Left colon (tissue), 2 donors: ENCODE measurements around the gene DACT1. TPM values are rescaled to one million over a fixed set of nuclear protein-coding genes. Genes with fewer than 3 reads are reported as not detected.

Source experiments
- ATAC-seq: fragments of 200-7000 bp; cut with Tn5 transposase; one replicate; pipeline ENCODE4 v1.9.1; 2020; ENCODE audit warnings: mild to moderate bottlenecking, moderate library complexity
- DNase-seq, 2 donors: peaks; one replicate each; pipeline ENCODE4 v3.0.0-alpha.2; 2020
- intact Hi-C, 2 donors: fragments of 100-400 bp; cut with DNase I in 1 of 2; cut with micrococcal nuclease in 1 of 2; formaldehyde crosslinking; loops; one replicate each; pipeline versions ENCODE4 v1.11.2 to v1.14.0; 2022; cut with DNase I, micrococcal nuclease
- total RNA-seq, 2 donors: library from RNA; stranded (reverse); fragmentation: NEBNext Ultra II Directional; extraction: Animal tissue kit (Norgen Biotek cat#: 25700); gene quantifications; one replicate each; pipeline ENCODE4 v1.2.1, GENCODE V29; 2021
- donor health status: DM: no; HTN: no; CAD: no.
- donor health status: DM: yes; HTN: yes; CAD: no.

DACT1 gene
- total RNA-seq, 2 donors from 2014 or later: 1.3 to 3.8 TPM

DNA sequence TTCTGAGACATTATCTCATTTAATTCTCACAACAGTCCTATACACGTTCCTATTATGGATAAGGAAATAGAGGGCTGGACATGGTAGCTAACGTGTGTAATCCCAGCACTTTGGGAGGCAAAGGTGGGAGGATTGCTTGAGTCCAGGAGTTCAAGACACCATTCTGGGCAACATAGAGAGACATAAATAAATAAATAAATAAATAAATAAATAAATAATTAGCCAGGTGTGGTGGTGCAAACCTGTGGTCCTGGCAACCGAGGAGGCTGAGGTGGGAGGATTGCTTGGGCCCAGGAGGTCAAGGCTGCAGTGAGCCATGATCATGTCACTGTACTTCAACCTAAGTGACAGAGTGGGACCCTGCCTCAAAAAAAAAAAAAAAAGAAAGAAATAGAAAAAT, 22.6 kb downstream of the DACT1 start:
- DNase-seq (no peak), ATAC-seq (no peak)
- intact Hi-C loops: no loop called here

DNA sequence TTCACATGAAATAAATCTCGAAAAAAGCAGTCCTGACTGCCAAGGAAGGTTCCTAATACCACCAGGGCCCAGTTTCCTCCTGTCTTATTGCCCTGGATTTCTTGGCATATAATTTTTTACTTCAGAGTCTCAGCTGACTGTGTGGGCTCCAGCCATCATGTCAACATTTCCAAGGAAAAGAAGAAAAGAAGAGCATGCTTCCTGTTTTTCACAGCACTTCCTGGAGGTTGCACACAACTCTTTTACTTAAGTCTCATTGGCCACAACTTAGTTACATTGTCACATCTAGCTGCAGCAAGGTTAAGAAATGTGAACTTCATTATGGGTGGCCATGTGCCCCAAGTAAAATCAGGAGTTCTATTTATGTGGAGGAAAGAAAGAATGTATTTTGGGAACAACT, 24.3 kb downstream of the DACT1 start:
- DNase-seq: no peak
- intact Hi-C loops: no loop called here
- ATAC-seq: no peak

DNA sequence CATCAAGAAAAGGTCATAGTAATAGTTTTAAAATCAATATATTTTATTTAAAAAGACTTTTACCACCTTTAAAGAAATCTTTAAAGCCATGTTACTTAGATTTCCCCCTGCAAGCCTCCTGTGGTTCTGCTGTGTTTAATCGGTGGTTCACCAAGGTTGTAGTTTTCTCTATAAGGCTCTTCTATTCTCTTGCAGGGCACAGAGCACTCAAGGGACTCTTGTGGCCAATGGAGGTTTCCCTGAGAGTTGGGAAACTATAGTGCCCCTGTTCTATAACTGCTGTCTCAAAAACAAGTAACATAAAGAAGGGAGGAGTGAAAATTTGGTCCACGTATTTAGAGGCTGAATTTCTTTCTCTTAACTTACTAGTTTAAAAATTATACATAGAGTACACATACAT, 25.0 kb downstream of the DACT1 start:
- ATAC-seq (no peak), DNase-seq (no peak)
- intact Hi-C loops: no loop called here

DNA sequence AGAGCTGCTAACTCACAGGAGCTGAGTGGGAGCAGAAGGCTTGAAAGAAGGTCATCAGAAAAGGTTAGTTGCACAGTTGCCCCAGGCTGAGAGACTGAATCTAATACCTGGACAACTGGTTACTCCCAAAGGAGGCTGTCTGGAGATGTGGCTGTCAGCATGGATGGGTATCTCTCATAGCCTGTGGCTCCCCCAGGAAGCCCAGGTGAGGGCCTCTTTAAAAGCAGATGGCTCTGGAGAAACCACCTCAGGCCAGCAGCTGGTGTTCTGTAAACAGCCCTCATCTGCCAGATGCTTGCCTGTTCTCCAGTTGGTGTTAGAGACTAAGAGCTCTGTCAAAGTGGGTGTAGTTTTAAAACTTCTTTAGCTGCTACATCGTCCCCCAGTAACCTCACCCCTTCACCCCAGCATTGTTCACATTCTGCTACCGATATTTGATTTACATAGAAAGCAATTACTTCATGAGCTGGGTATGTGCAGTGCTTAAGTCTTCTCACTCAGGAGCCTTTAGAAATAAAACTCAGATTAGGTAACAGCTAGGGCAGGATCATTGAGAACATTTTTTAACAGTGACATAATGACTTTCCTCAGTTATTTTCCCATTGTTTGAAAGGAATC, 25.8 kb downstream of the DACT1 start:
- DNase-seq: peak in 1 of 2 donors; percentile 25
- intact Hi-C loops: no loop called here
- peak; percentile 63 for ATAC-seq

DNA sequence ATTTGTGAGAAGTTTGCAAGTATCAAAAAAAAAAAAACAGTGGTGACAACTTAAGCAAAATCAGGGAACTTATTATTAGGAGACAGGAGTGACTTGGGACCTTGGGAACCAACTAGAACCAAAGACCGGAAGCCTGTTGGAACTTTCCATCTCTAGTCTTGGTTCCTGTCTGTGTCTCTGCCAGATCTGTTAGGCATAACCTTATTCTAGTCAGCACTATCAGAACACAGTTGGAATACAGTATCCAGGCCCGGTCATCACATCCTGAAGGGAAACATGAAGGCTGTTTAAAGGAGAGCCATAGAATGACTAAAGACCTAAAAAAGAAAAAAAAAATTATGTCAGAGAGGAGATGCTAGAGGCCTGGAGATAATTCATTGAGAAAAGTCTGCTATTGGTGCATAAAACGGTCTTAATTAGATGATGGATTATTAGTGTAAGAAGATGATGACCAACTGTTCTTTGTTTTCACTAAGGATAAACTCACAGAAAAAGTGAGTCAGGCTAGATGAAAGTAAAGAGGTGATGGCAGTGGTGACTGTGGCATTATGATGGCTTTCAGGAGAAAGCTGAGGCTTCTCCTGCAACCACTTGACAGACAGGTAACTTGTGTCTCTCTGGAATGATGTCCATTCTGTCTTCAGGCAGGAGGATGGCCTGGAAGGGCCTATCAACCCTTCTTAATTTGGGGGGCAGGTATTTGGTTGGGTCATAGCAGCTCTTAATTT, 28.2 kb downstream of the DACT1 start:
- DNase-seq: no peak
- intact Hi-C loops: no loop called here
- ATAC-seq: no peak

DNA sequence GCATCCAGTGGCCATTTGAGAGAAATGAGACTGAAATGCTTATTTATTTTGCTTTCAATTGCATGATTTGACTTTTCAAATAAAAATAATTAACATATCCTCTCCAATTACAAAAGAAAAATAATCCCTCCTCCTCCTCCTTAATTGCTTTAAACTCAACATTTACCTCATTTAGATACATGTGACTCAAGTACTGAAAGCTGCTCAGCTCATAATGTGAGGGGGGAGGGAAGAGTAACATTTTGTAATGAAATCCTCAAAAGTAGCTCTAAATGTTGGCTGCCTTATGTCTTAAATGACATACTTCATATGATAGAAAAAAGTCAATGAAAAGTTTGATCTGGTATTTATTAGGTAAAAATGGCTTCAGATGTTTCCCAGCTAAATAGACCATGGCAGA, 29.0 kb downstream of the DACT1 start:
- intact Hi-C loops: no loop called here
- DNase-seq: no peak
- no peak for ATAC-seq

DNA sequence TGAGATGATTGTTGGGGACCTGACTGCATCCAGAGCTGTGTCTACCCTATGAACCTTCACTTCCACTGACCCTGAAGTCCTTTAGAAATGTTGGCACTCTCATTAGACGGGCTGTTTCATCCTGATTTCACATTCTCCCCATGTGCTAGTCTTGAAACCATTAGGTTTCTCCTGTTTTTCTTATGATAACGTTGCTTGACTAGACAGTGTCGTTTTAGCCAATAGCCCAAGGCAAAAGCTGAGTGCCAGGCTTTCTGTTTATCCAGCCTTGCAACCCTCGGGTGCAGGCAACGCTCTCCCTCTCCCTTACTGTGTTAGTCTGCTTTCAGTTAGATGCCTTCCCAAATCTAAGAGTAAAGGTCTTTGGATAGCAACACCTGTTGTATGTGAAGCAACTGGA, 30.1 kb downstream of the DACT1 start:
- DNase-seq: no peak
- intact Hi-C loops: no loop called here
- no peak for ATAC-seq

DNA sequence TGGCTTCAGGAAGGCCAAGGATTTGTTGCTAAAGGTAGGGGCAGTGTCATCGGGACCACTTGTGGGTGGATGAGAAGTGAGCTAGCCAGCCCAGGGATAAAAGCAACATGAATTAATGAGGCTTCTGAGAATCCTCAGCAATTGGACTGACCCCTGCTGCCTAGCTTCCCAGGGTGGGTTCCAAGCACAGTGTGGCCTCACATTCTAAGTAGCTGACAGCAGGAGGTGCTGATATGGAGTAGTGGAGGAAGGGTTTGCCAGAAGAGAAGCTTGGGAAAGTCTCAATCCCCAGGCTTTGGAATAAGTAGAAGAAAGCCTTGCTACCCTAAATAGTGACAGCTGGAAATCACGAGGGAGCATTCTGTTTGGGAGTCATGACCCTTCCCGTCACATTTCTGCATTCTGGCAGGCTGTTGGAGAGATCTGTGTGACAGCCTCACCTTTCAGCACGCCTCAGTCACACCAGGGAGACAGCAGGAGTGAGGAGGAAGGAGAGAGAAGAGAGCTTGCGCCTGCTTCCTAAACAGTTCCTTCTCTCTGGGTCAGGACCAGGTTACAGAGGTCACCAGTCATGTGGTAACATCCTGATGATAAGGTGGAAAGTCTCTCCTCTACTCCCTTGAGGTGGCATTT, 31.2 kb downstream of the DACT1 start:
- DNase-seq (no peak), ATAC-seq (no peak)
- intact Hi-C loops: no loop called here

DNA sequence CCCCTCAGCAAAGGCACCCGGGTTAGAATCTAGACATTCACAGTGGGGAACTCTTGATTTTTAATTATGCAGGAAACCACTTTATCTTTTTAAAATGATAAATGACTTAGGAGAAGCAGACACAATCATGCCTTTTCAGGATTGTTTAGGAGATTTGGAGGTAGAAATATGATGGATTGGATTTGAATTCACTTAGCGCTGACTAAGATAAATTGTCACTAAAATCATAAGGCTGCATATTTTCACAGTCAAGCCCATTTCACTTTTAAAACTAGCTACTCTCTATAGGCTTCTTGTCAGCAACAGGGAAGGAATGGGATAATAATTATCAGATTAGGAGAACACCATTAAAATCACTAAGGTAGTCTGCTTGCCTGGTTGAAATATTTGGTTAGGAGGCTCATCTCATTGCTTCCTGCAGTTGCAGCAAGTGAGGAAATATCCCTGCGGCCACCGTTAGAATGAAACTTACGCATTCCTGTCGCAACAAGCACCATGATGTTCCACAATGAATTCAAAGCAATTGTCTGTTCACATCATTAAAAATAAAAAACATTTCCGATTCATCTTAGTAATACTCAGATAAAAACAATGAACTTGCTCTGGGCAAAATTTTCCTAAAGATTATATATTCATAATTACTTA, 31.9 kb downstream of the DACT1 start:
- ATAC-seq: no peak
- DNase-seq: no peak
- intact Hi-C loops: no loop called here

DNA sequence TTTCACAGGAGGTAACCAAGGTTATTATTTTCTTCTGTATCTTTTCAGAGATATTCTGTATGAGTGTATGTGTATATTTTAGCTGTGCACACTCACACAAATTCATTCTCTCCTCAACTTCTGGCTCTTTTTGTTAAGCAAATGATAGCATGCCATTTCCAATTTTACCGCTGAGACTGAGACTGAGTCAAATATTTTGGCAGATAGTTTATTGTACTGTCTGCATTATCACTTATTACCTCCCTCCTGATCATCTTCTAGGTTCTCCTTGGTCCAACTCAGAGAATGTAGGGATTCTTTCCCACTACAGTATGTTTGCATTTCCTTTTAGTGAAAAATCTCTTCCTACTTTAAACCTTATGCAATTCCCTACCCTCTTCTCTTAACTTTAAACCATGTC, 33.3 kb downstream of the DACT1 start:
- no peak for DNase-seq
- intact Hi-C loops: no loop called here
- ATAC-seq: no peak

DNA sequence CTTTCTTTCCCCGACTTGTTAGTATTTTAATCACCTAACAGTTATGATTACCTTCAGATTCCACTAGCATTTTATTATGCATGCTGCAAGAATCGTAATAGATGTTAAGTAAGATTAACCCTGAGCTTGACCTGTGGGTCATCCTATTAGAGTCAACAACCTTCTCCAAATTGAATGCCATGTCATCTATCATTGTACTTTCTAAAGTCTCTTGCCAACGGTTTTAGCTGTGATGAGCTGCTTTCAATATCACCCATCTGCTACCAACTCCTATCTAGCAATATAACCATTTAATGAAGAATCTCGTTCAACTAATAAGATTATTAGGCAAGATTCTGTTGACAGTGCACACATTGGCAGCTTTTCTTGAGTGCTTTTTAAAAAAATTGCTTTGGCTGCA, 33.7 kb downstream of the DACT1 start:
- ATAC-seq (no peak), DNase-seq (no peak)
- intact Hi-C loops: no loop called here

DNA sequence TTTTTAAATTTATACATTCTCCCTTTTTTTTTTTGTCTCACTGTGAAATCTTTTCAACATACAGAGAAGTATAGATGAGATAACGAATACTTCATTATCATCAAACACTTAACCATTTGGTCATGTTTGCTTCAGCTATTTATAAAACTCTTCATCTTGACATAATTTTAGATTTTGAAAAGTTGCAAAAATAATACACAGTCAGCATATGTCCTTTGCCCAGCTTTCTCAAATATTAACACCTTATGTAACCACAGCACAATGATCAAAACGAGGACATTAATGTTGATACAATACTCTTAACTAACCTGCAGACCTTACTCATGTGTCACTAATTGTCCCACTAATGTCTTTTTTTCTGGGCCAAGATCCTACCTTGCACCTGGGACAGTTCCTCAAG, 36.0 kb downstream of the DACT1 start:
- no peak for ATAC-seq
- intact Hi-C loops: no loop called here
- DNase-seq: no peak

DNA sequence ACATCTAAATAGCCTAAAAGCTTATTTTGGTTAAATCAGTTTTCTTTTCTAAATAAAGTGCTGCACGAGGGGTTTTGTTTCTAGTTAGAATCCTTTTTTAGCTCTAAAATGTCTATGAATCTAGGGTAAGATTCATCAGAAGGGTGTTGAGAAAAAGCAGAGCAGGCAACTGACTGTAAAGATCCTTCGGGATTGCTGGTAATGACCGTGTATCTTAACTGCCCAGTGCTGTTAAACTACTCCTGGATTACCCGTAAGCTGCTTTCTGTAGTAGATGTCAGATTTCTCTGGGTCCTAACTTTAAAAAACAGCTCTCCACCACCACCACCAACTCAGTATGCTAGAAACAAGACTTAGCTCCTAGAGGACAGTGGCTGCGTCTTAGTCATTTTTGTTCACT, 39.2 kb downstream of the DACT1 start:
- DNase-seq (no peak), ATAC-seq (no peak)
- intact Hi-C loops: no loop called here

DNA sequence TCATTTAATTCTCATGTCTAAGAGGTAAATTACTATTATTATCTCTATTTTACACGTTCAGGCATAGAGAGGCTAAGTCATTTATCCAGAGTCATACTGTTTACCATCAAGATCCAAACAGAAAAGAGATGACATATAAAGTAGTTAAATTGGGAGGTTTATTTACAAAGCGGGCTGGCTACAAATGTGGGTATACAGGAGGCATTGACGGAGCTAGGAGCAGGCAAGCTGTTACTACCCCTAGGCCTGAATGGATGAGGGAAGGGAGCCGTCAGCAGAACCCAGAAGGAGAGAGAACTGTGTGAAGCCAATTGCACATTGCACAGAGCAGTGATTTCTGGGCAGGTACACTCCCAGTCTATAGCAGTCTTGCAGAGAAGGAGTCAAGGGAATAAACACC, 39.8 kb downstream of the DACT1 start:
- peak; percentile 93 for ATAC-seq

DNA sequence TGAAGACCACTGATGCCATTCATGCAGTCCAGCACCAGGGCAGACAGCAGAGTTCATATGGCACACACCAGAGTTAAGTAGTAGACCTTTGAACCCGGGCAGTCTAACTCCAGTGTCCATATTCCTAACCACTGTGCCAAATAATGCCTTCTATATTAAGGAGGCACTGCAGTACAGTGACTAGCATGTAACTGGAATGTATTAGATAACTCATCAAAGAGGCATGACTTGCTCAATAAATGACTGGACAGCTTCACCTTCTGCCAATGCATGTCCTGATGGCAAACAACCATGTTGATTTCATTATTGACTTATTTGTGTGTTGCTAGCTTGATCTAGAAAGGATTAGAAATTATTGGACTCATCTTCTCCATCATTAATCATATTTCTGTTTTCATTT, 40.2 kb downstream of the DACT1 start:
- ATAC-seq: peak; percentile 64
- intact Hi-C loops: no loop called here
- no peak for DNase-seq

More for the DNA sequence above, 39.8 kb downstream of the DACT1 start:
- no peak for DNase-seq
- intact Hi-C loops: no loop called here

DNA sequence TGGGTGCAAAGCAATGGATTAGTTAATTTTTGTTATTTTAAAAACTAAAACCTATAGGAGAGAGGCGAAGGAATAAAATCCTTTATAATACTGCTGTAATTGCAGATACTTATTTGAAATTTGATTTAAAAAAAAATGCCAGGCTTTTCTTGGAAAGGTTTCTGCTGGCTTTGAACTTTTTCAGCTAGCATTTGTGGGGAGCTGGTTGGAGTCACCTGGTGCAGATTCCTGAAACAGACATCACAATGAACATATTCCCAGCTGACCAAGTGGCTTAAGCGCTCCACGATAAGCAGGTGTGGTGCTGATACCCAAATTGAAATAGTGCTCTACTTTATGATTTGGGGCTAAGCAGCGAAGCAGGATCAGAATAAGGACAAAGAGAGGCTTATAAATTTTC, 42.9 kb downstream of the DACT1 start:
- intact Hi-C loops: no loop called here

DNA sequence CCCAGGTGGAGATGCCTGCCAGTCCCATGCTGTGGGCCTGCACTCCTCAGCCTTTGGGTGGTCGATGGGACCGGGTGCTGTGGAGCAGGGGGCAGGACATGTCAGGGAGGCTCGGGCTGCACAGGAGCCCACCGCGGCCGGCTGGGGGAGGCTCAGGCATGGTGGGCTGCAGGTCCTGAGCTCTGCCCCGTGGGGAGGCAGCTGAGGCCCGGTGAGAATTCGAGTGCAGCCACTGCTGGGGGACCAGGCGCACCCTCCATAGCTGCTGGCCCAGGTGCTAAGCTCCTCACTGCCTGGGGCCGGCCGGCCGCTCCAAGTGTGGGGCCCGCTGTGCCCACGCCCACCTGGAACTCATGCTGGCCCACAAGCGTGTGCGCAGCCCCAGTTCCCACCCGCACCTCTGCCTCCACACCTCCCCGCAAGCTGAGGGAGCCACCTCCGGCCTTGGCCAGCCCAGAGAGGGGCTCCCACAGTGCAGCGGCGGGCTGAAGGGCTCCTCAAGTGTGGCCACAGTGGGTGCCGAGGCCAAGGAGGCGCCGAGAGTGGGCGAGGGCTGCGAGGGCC, 49.6 kb downstream of the DACT1 start:
- intact Hi-C loops: no loop called here
- ATAC-seq (no peak), DNase-seq (no peak)

More for the DNA sequence above, 42.9 kb downstream of the DACT1 start:
- ATAC-seq (no peak), DNase-seq (no peak)

DNA sequence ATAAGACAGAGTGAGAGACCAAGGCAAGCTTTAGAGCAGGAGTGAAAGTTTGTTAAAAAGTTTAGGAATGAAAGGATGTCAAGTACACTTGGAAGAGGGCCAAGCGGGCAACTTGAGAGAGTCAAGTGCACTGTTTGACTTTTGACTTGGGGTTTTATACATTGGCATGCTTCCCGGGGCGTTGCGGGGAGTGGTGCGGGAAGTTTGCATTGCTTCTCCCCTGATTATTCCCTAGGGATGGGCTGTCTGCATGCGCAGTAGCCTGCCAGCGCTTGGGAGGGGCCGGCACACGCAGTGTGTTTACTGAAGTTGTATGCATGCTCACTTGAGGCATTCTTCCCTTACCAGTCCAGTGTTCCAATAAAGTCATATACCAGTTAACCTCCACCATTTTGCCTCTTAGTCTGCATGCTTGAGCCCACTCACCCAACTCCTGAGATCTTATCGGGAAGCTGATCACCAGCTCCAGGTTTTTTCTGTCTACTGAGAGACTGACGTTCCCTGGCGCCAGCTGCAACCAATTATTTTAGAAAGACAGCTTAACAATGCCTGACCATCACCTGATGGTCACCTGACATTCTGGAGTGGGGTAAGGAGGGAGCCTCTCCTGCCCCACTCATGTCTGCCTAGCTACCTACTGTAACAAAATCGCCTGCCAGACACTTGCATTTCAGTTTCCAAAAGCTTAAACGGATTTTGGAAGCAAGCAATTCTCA, 53.2 kb downstream of the DACT1 start:
- ATAC-seq: peak; percentile 100
- intact Hi-C loops: no loop called here
- DNase-seq: peak; percentile 87 to 91

DNA sequence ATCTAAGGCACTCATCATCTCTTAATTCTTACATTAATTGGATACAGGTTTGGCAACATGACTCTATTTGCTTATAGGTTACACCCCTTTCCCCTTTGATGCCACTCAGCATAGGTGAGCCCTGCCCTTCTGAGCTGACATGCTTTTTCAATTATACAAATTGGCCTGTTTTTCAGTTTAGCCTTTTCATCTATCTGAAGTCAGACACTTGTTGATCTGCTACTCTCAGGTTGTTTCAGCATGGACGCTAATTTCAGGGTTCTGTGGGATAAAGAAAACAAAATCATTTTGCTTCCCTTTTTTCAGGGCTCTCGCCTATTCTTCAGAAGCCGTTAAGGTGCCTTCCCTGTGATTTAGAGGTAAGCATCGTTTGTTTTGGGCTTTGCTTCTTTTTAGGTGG, 55.3 kb downstream of the DACT1 start:
- ATAC-seq (no peak), DNase-seq (no peak)

More for the DNA sequence above, 55.3 kb downstream of the DACT1 start:
- intact Hi-C loops: no loop called here
